PC-3 (cell line): ENCODE data around the gene ANXA6.

Source experiments
- EZH2 ChIP-seq: fragments of 300-600 bp; sonication (generic); IDR thresholded peaks from one replicate; pipeline ENCODE4 v1.6.1; 2017; ENCODE audit warnings: antibody characterized with exemption, mild to moderate bottlenecking, low read length; ENCODE audit not compliant: unreplicated experiment
- TF ChIP-seq, protein P1 (sequence below): fragments of 300-600 bp; sonication (generic); conservative IDR thresholded peaks from 2 replicates; pipeline ENCODE4 v1.5.1; 2017; ENCODE audit warnings: antibody characterized with exemption, low read depth, mild to moderate bottlenecking, low read length

DNA sequence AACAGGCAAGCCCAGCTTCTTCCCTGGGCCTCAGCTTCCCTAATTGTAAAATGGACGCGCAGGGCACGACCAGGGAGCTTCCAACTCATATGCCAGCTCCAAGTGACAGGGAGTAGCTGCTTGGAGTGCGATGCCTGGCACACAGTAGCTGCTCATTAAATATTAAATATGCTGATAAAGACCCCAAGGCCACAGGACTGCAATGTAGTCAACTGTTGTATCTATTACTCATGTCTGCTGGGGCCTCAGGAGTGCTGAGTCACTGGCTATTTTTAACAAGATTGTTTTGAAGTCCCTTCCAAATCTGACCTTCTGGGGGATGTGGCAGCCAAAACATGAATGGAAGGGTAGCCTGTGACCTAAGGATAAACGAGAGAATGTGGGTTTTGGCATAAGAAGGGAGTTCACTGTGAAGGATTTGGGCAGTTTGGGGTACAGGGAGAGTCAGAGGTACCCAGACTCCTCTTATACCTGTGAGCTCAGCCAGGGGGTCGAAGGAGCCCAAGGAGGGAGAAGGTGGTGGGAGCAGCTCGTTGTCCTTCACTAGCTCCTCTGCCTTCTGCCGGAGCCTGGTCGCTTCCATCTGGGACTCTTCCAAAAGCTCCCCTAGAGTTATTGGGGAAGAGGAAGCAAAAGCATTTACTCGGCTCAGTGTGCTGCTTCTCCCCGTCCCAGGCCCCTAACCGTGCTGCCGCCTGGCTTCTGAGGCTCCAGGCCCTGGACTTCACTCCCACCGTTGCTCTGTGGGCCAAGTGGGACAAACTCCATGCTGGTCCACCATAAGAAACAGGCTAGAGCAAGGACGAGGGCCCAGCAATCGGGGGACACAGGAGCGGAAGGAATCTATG, 94.2 kb downstream of the ANXA6 start:
- TF ChIP-seq EZH2: no peak
- TF ChIP-seq, protein P1, sequence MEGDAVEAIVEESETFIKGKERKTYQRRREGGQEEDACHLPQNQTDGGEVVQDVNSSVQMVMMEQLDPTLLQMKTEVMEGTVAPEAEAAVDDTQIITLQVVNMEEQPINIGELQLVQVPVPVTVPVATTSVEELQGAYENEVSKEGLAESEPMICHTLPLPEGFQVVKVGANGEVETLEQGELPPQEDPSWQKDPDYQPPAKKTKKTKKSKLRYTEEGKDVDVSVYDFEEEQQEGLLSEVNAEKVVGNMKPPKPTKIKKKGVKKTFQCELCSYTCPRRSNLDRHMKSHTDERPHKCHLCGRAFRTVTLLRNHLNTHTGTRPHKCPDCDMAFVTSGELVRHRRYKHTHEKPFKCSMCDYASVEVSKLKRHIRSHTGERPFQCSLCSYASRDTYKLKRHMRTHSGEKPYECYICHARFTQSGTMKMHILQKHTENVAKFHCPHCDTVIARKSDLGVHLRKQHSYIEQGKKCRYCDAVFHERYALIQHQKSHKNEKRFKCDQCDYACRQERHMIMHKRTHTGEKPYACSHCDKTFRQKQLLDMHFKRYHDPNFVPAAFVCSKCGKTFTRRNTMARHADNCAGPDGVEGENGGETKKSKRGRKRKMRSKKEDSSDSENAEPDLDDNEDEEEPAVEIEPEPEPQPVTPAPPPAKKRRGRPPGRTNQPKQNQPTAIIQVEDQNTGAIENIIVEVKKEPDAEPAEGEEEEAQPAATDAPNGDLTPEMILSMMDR: no peak
